ENCODE measurements around the gene KLHL3. TPM values are rescaled to one million over a fixed set of nuclear protein-coding genes. Genes with fewer than 3 reads are reported as not detected.
"Not testable (repeated sequence)": the region's sequence is repeated elsewhere in the genome, so short reads cannot be mapped to it uniquely, and the experiment has no call there.

The KLHL3 gene
- total RNA-seq, 1 experiment from 2014 or later: 13.6 TPM

GRCh38 chr5:137648361-137648760 lies 87.5 kb downstream of the KLHL3 start:
- H3K4me3 ChIP-seq: no peak overlapping the region
- no peak for TF ChIP-seq CTCF (conservative IDR thresholded peaks at IDR 0.05)
- no peak for TF ChIP-seq EZH2 (IDR thresholded peaks at IDR 0.05; ENCODE audit: low read depth)
- no peak overlapping the region for H3K27ac ChIP-seq
- H3K27me3 ChIP-seq (ENCODE audit: insufficient read depth, low read depth): no peaks in the 10 kb centered on the region
- H2AFZ ChIP-seq: no peak overlapping the region
- no peaks in the 10 kb centered on the region for H3F3A ChIP-seq (ENCODE audit: insufficient read depth, low read depth)
- H3K79me2 ChIP-seq (ENCODE audit: low read depth): no peaks in the 10 kb centered on the region
- no TSS peak for BruUV-seq (replicated peaks)
- intact Hi-C loops (cut with micrococcal nuclease; ENCODE audit: unreplicated experiment): no loop called here
- no peaks in the 10 kb centered on the region for H3K9me3 ChIP-seq (ENCODE audit: insufficient read depth, low read depth)
- H3K36me3 ChIP-seq (ENCODE audit: low read depth): no peaks in the 10 kb centered on the region
- no peaks in the 10 kb centered on the region for H4K20me1 ChIP-seq (ENCODE audit: insufficient read depth)
- H3K9me2 ChIP-seq (ENCODE audit: insufficient read depth): no peaks in the 10 kb centered on the region
- CTCF ChIA-PET: no interaction called here
- no peaks in the 10 kb centered on the region for H3K4me1 ChIP-seq (replicated peaks; ENCODE audit: insufficient read depth)
- H3K4me2 ChIP-seq: no peak overlapping the region
- POLR2A ChIA-PET (ENCODE audit: unreplicated experiment): no interaction called here
- no peak for DNase-seq

GRCh38 chr5:137647401-137647800 lies 88.5 kb downstream of the KLHL3 start:
- ChIA-PET CTCF (no interaction called here), POLR2A (ENCODE audit: unreplicated experiment) (no interaction called here)
- H3K4me3 ChIP-seq: no peak overlapping the region
- no peak overlapping the region for H3K27ac ChIP-seq
- no peak for TF ChIP-seq CTCF (conservative IDR thresholded peaks at IDR 0.05)
- no peak for TF ChIP-seq EZH2 (IDR thresholded peaks at IDR 0.05; ENCODE audit: low read depth)
- no TSS peak for BruUV-seq (replicated peaks)
- H3K9me3 ChIP-seq (ENCODE audit: insufficient read depth, low read depth): no peaks in the 10 kb centered on the region
- H3K79me2 ChIP-seq (ENCODE audit: low read depth): no peaks in the 10 kb centered on the region
- no peaks in the 10 kb centered on the region for H3K36me3 ChIP-seq (ENCODE audit: low read depth)
- no peaks in the 10 kb centered on the region for H3F3A ChIP-seq (ENCODE audit: insufficient read depth, low read depth)
- H4K20me1 ChIP-seq (ENCODE audit: insufficient read depth): no peaks in the 10 kb centered on the region
- H3K27me3 ChIP-seq (ENCODE audit: insufficient read depth, low read depth): no peaks in the 10 kb centered on the region
- H3K4me2 ChIP-seq: no peak overlapping the region
- intact Hi-C loops (cut with micrococcal nuclease; ENCODE audit: unreplicated experiment): no loop called here
- H3K4me1 ChIP-seq (replicated peaks; ENCODE audit: insufficient read depth): no peaks in the 10 kb centered on the region
- no peak overlapping the region for H2AFZ ChIP-seq
- DNase-seq: no peak
- H3K9me2 ChIP-seq (ENCODE audit: insufficient read depth): no peaks in the 10 kb centered on the region

- H3K36me3 ChIP-seq (ENCODE audit: low read depth): no peaks in the 10 kb centered on the region
- ChIA-PET POLR2A (ENCODE audit: unreplicated experiment) (no interaction called here), CTCF (no interaction called here)
- H3K27me3 ChIP-seq (ENCODE audit: insufficient read depth, low read depth): no peaks in the 10 kb centered on the region
- H3F3A ChIP-seq (ENCODE audit: insufficient read depth, low read depth): no peaks in the 10 kb centered on the region
- intact Hi-C loops (cut with micrococcal nuclease; ENCODE audit: unreplicated experiment): no loop called here
- no peaks in the 10 kb centered on the region for H3K79me2 ChIP-seq (ENCODE audit: low read depth)
- no TSS peak for BruUV-seq (replicated peaks)
- no peak overlapping the region for H3K4me2 ChIP-seq
- no peak for DNase-seq
- no peak for TF ChIP-seq CTCF (conservative IDR thresholded peaks at IDR 0.05)
- no peak for TF ChIP-seq EZH2 (IDR thresholded peaks at IDR 0.05; ENCODE audit: low read depth)
- H3K4me3 ChIP-seq: no peak overlapping the region
- no peak overlapping the region for H3K27ac ChIP-seq
- H3K4me1 ChIP-seq (replicated peaks; ENCODE audit: insufficient read depth): no peaks in the 10 kb centered on the region
- H4K20me1 ChIP-seq (ENCODE audit: insufficient read depth): no peaks in the 10 kb centered on the region
- no peaks in the 10 kb centered on the region for H3K9me3 ChIP-seq (ENCODE audit: insufficient read depth, low read depth)
- no peak overlapping the region for H2AFZ ChIP-seq
- no peaks in the 10 kb centered on the region for H3K9me2 ChIP-seq (ENCODE audit: insufficient read depth)
Observed at GRCh38 chr5:137646761-137647160, 89.1 kb downstream of the KLHL3 start.

- POLR2A ChIA-PET (ENCODE audit: unreplicated experiment): interaction anchor here (0.6 kb wide), 1 partner anchor 110 kb away, joined by 3 read pairs; no protein-coding TSS in a partner anchor
- H3K4me2 ChIP-seq; H3K27ac ChIP-seq; H4K20me1 ChIP-seq (ENCODE audit: insufficient read depth); H3K27me3 ChIP-seq (ENCODE audit: insufficient read depth, low read depth); H2AFZ ChIP-seq; H3F3A ChIP-seq (ENCODE audit: insufficient read depth, low read depth); H3K9me3 ChIP-seq (ENCODE audit: insufficient read depth, low read depth); H3K36me3 ChIP-seq (ENCODE audit: low read depth); DNase-seq; intact Hi-C loops (cut with micrococcal nuclease; ENCODE audit: unreplicated experiment); H3K4me1 ChIP-seq (replicated peaks; ENCODE audit: insufficient read depth); H3K9me2 ChIP-seq (ENCODE audit: insufficient read depth); BruUV-seq (replicated peaks); H3K79me2 ChIP-seq (ENCODE audit: low read depth); H3K4me3 ChIP-seq: not testable (repeated sequence)
- CTCF ChIA-PET: interaction anchor here (0.6 to 0.7 kb wide), 2 partner anchors 10 to 18 kb away, joined by 6 to 7 read pairs; no protein-coding TSS in a partner anchor
Observed at GRCh38 chr5:137643081-137643480, 92.8 kb downstream of the KLHL3 start.

Data from PC-9 (cell line).